Measurements from ENCODE around the gene TRIM27.
"Not testable (repeated sequence)": the region's sequence is repeated elsewhere in the genome, so short reads cannot be mapped to it uniquely, and the experiment has no call there.

TRIM27 gene

GRCh38 chr6:28863604-28864325, 60.0 kb downstream of the TRIM27 start:
- Histone ChIP-seq H3K36me3 (ENCODE audit: control insufficient read depth, insufficient read depth, low read length) (no peaks in the 10 kb centered on the region), H3K27me3 (ENCODE audit: control insufficient read depth, insufficient read depth, low read length) (no peaks in the 10 kb centered on the region), H3K4me1 (ENCODE audit: control insufficient read depth, insufficient read depth, low read length) (no peaks in the 10 kb centered on the region), H3K27ac (ENCODE audit: low read depth, low read length) (peak overlapping the region; percentile 59), H3K9ac (ENCODE audit: low read length) (peak overlapping the region; percentile 59), H3K4me3 (ENCODE audit: low read length) (peak overlapping the region; percentile 93)

GRCh38 chr6:28862077-28862476, 61.7 kb downstream of the TRIM27 start:
- Histone ChIP-seq H3K4me3 (ENCODE audit: low read length) (no peak overlapping the region), H3K4me1 (ENCODE audit: control insufficient read depth, insufficient read depth, low read length) (no peaks in the 10 kb centered on the region), H3K9ac (ENCODE audit: low read length) (no peak overlapping the region), H3K36me3 (ENCODE audit: control insufficient read depth, insufficient read depth, low read length) (no peaks in the 10 kb centered on the region), H3K27ac (ENCODE audit: low read depth, low read length) (no peak overlapping the region), H3K27me3 (ENCODE audit: control insufficient read depth, insufficient read depth, low read length) (no peaks in the 10 kb centered on the region)

GRCh38 chr6:28861339-28861738, 62.4 kb downstream of the TRIM27 start:
- no peaks in the 10 kb centered on the region for H3K4me1 ChIP-seq (ENCODE audit: control insufficient read depth, insufficient read depth, low read length)
- no peak overlapping the region for H3K27ac ChIP-seq (ENCODE audit: low read depth, low read length)
- H3K9ac ChIP-seq (ENCODE audit: low read length) = no peak overlapping the region
- H3K36me3 ChIP-seq (ENCODE audit: control insufficient read depth, insufficient read depth, low read length) = no peaks in the 10 kb centered on the region
- H3K4me3 ChIP-seq (ENCODE audit: low read length) = no peak overlapping the region
- no peaks in the 10 kb centered on the region for H3K27me3 ChIP-seq (ENCODE audit: control insufficient read depth, insufficient read depth, low read length)

GRCh38 chr6:28860581-28860980, 63.2 kb downstream of the TRIM27 start:
- H3K27me3 ChIP-seq (ENCODE audit: control insufficient read depth, insufficient read depth, low read length) = no peaks in the 10 kb centered on the region
- H3K4me1 ChIP-seq (ENCODE audit: control insufficient read depth, insufficient read depth, low read length) = no peaks in the 10 kb centered on the region
- no peak overlapping the region for H3K27ac ChIP-seq (ENCODE audit: low read depth, low read length)
- no peak overlapping the region for H3K4me3 ChIP-seq (ENCODE audit: low read length)
- H3K9ac ChIP-seq (ENCODE audit: low read length) = no peak overlapping the region
- no peaks in the 10 kb centered on the region for H3K36me3 ChIP-seq (ENCODE audit: control insufficient read depth, insufficient read depth, low read length)

- Histone ChIP-seq H3K4me1 (ENCODE audit: control insufficient read depth, insufficient read depth, low read length) (no peaks in the 10 kb centered on the region), H3K4me3 (ENCODE audit: low read length) (no peak overlapping the region), H3K27ac (ENCODE audit: low read depth, low read length) (no peak overlapping the region), H3K36me3 (ENCODE audit: control insufficient read depth, insufficient read depth, low read length) (no peaks in the 10 kb centered on the region), H3K9ac (ENCODE audit: low read length) (no peak overlapping the region), H3K27me3 (ENCODE audit: control insufficient read depth, insufficient read depth, low read length) (no peaks in the 10 kb centered on the region)
Observed at GRCh38 chr6:28858963-28859362, 64.8 kb downstream of the TRIM27 start.

- Histone ChIP-seq H3K27ac (ENCODE audit: low read depth, low read length) (no peak overlapping the region), H3K4me1 (ENCODE audit: control insufficient read depth, insufficient read depth, low read length) (no peaks in the 10 kb centered on the region), H3K36me3 (ENCODE audit: control insufficient read depth, insufficient read depth, low read length) (no peaks in the 10 kb centered on the region), H3K9ac (ENCODE audit: low read length) (no peak overlapping the region), H3K4me3 (ENCODE audit: low read length) (no peak overlapping the region), H3K27me3 (ENCODE audit: control insufficient read depth, insufficient read depth, low read length) (no peaks in the 10 kb centered on the region)
Observed at GRCh38 chr6:28856620-28857005, 67.2 kb downstream of the TRIM27 start.

GRCh38 chr6:28854405-28854804, 69.4 kb downstream of the TRIM27 start:
- H3K27me3 ChIP-seq (ENCODE audit: control insufficient read depth, insufficient read depth, low read length); H3K9ac ChIP-seq (ENCODE audit: low read length); H3K27ac ChIP-seq (ENCODE audit: low read depth, low read length); H3K36me3 ChIP-seq (ENCODE audit: control insufficient read depth, insufficient read depth, low read length); H3K4me3 ChIP-seq (ENCODE audit: low read length); H3K4me1 ChIP-seq (ENCODE audit: control insufficient read depth, insufficient read depth, low read length): not testable (repeated sequence)

Measured in rectal smooth muscle tissue (tissue), 1 donor.